Retinal pigment epithelial cell (primary cell): ENCODE measurements around the gene GATAD2A.

Experiments
- DNase-seq: peaks from one replicate; pipeline ENCODE4 v3.0.0-alpha.2; 2010; ENCODE audit warnings: low read depth
- H3K4me3 ChIP-seq: 2 replicates; pipeline ENCODE4 v1.5.1; 2011; ENCODE audit warnings: mild to moderate bottlenecking, low read length, control low read depth, moderate library complexity
- TF ChIP-seq, protein P1 (sequence below): conservative IDR thresholded peaks from 2 replicates; pipeline ENCODE4 v1.5.1; 2011; ENCODE audit warnings: low read depth, low read length, control low read depth, inconsistent platforms

Gene GATAD2A

DNA sequence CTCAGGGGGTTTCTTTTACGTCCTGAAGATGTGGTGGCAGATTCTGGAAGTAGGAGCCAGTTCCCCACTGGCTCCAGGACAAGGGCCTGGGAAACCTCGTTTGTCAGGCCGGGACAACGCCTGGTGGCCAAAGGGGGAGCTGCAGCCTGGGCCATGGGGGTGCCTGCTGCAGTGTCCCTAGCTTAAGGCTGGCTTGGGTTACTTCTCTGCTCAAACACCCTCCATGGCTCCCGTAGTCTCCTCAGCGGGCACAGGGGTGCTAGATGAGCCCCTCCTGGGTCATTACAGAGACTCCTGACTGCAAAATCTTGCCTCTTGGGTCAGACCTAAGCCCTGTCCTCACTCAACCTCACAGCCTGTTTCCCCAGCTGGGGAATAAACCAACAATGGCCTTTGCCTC lies 147.3 kb downstream of the GATAD2A start:
- DNase-seq: no peak
- no peak overlapping the region for H3K4me3 ChIP-seq
- TF ChIP-seq, protein P1, sequence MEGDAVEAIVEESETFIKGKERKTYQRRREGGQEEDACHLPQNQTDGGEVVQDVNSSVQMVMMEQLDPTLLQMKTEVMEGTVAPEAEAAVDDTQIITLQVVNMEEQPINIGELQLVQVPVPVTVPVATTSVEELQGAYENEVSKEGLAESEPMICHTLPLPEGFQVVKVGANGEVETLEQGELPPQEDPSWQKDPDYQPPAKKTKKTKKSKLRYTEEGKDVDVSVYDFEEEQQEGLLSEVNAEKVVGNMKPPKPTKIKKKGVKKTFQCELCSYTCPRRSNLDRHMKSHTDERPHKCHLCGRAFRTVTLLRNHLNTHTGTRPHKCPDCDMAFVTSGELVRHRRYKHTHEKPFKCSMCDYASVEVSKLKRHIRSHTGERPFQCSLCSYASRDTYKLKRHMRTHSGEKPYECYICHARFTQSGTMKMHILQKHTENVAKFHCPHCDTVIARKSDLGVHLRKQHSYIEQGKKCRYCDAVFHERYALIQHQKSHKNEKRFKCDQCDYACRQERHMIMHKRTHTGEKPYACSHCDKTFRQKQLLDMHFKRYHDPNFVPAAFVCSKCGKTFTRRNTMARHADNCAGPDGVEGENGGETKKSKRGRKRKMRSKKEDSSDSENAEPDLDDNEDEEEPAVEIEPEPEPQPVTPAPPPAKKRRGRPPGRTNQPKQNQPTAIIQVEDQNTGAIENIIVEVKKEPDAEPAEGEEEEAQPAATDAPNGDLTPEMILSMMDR: peak; percentile 74

DNA sequence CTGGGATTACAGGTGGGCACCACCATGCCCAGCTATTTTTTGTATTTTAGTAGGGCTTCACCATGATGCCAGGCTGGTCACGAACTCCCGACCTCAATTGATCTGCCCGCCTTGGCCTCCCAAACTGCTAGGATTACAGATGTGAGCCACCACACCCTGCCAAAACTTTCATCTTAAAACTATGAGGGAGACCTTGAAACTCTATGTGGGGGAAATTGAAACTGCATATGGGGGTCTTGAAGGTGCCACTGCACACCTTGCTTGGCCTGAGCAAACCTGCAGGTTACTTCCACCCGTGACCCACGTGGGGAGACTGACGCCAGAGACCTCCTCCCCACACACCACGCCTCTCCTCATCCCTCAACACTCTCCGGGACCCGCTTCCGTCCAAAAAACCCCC lies 148.2 kb downstream of the GATAD2A start:
- H3K4me3 ChIP-seq: no peak overlapping the region
- TF ChIP-seq, protein P1: no peak
- DNase-seq: no peak

DNA sequence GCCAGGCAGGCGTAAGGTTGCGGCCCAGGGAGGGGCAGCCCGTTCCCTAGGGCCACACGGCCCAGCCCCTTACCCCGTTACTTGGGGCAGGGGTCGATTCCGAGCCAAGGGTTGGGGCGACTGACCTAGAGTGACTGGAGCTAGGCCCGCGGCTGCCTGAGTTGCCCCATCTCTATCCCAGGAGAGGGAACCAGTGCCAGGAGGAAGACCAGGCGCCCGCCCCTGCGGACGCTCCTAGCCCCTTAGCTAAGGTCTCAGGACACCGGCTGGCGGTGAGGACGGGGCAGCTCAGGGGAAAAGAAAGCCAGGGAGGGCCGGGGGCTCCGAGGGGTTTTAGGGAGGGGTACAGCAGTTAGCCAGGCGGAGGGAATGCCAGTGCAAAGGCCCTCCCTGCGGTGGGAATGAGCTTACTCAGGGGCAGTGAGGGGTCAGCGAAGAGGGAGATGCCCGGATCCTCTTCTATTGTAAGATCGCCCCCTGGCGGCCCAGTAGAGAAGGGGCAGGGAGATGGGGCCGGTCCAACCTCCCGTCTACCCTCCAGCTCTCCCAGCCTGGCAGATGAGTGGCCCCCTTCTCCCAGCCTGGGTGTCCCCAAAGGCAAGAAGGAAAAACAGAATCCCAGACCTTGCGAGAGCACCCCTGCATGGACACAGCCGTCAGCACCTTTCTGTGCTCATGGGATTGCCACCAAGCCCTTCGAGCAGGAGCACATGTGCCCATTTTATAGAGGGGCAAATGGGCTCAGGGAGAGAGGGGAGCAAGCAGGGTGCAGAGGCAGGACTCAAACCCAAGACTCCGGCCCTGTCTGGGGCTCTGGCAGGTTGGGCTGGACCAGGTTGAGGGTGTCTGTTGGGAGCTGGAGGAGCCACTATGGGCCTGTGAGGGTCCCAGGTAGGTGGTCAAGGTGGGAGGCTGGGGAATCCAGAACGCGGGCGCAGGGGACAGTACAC lies 148.9 kb downstream of the GATAD2A start:
- DNase-seq: no peak
- no peak overlapping the region for H3K4me3 ChIP-seq
- TF ChIP-seq, protein P1: peak; percentile 78

DNA sequence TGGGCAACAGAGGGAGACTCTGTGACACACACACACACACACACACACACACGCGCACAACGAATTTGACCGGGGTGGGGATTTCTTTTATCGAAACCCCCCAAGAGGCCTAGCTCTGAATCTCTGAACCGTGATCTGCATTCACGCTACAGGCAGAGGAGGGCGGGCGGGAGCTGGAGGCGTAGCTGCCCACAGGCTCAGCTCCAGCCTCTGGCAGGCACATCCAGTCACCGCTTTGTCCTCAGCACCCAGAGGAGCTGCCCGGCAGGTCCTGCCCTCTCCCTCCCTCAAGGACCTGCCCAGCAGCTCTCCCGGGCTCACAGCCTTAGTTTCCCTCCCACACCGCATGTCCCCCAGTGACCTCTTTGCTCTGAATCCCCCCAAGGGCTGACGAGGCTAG lies 152.6 kb downstream of the GATAD2A start:
- TF ChIP-seq, protein P1: no peak
- no peak for DNase-seq
- H3K4me3 ChIP-seq: no peak overlapping the region
